Ovary (tissue), 3 donors: ENCODE measurements around the gene NOP10.
"Not testable (repeated sequence)": the region's sequence is repeated elsewhere in the genome, so short reads cannot be mapped to it uniquely, and the experiment has no call there.

Experiments used
- EP300 ChIP-seq: sonication (generic); formaldehyde crosslinking; IDR thresholded peaks from one replicate; pipeline ENCODE4 v1.6.1; 2017; ENCODE audit warnings: antibody characterized with exemption
- TF ChIP-seq, protein P1 (sequence below), 3 donors: fragments of 450-650 bp in 2 of 3; fragments of 200-600 bp in 1 of 3; IDR thresholded peaks; one replicate each; pipeline versions ENCODE4 v1.5.1 to v1.8.0; 2016 to 2022; ENCODE audit warnings: antibody characterized with exemption in 3 of 3, mild to moderate bottlenecking in 1 of 3
- donor health status: DM: no; HTN: no; CAD: no.

DNA sequence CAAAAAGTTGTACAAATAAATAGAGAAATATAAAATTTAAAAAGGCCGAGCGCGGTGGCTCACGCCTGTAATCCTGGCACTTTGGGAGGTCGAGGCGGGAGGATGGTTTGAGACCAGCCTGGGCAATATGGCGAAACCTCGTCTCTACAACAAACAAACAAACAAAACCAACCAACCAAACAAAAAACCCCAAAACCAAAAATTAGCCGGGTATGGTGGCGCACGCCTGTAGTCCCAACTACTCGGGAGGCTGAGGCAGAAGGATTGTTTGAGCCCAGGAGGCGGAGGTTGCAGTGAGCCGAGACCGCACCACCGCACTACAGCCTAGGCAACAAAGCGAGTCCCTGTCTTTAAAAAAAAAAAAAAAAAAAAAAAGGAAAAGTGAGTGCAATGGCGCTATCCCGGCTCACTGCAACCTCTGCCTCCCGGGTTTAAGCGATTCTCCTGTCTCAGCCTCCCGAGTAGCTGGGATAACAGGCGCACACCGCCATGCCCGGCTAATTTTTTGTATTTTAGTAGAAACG lies 661 bp downstream of the NOP10 start:
- TF ChIP-seq, protein P1, sequence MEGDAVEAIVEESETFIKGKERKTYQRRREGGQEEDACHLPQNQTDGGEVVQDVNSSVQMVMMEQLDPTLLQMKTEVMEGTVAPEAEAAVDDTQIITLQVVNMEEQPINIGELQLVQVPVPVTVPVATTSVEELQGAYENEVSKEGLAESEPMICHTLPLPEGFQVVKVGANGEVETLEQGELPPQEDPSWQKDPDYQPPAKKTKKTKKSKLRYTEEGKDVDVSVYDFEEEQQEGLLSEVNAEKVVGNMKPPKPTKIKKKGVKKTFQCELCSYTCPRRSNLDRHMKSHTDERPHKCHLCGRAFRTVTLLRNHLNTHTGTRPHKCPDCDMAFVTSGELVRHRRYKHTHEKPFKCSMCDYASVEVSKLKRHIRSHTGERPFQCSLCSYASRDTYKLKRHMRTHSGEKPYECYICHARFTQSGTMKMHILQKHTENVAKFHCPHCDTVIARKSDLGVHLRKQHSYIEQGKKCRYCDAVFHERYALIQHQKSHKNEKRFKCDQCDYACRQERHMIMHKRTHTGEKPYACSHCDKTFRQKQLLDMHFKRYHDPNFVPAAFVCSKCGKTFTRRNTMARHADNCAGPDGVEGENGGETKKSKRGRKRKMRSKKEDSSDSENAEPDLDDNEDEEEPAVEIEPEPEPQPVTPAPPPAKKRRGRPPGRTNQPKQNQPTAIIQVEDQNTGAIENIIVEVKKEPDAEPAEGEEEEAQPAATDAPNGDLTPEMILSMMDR (IDR thresholded peaks at IDR 0.05): not testable (repeated sequence)
- TF ChIP-seq EP300: not testable (repeated sequence)
